Esophagus muscularis mucosa (tissue), 3 donors: ENCODE results near the gene DUSP9.

Source experiments
- POLR2AphosphoS5 ChIP-seq, 2 donors: sonication (generic); formaldehyde crosslinking; IDR thresholded peaks; one replicate each; pipeline ENCODE4 v1.6.1; 2017; ENCODE audit warnings: antibody characterized with exemption in 2 of 2
- TF ChIP-seq, protein P1 (sequence below), 3 experiments: fragments of 200-600 bp in 2 of 3; fragments of 450-650 bp in 1 of 3; sonication (generic) in 2 of 3; IDR thresholded peaks; one replicate each; pipeline ENCODE4 v1.5.1; 2017 to 2019; ENCODE audit warnings: antibody characterized with exemption in 3 of 3, mild to moderate bottlenecking in 2 of 3, moderate library complexity in 1 of 3

DNA sequence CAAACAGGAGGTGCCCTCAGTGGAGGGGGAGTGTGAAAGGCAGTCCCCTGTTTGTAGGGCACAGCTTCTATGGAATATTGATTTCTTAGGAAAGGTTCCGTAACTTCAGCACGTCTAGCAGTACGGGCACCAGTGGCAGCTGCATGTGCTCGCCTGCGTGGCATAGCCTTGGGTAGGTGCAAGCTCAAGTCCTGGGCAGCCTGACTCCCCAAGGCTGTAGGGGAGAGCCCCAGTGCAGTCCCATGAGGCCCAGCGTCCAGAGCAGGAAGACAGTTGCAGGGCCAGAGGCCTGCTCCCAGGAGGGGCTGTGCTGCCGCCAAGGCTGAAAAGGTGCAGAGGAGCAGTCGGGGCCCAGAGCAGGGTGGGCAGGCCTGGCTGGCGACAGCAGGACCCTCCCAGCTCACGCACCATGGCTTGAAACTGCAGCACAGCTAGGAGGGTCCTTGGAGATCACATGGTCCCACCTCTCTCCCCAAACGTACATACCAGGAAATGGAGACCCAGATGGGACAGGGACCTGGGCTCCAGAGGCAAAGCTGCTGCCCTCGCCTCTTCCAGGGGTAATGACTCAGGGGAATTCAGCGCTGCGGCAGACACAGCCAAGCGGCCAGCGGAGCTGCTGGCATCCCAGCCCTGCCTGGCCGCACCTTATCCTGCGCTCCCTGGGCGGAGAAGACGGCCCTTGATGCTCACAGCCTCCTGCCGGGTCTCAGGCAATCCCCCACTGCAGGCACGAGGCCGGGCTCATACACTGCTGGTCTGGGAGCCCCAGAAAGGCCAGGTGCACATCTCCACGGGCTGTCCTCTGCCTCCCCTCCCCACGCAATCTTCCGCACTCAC, 6.0 kb upstream of the DUSP9 start:
- TF ChIP-seq, protein P1, sequence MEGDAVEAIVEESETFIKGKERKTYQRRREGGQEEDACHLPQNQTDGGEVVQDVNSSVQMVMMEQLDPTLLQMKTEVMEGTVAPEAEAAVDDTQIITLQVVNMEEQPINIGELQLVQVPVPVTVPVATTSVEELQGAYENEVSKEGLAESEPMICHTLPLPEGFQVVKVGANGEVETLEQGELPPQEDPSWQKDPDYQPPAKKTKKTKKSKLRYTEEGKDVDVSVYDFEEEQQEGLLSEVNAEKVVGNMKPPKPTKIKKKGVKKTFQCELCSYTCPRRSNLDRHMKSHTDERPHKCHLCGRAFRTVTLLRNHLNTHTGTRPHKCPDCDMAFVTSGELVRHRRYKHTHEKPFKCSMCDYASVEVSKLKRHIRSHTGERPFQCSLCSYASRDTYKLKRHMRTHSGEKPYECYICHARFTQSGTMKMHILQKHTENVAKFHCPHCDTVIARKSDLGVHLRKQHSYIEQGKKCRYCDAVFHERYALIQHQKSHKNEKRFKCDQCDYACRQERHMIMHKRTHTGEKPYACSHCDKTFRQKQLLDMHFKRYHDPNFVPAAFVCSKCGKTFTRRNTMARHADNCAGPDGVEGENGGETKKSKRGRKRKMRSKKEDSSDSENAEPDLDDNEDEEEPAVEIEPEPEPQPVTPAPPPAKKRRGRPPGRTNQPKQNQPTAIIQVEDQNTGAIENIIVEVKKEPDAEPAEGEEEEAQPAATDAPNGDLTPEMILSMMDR (IDR thresholded peaks at IDR 0.05) = no peak
- no peak for TF ChIP-seq POLR2AphosphoS5 (IDR thresholded peaks at IDR 0.05)
